Adrenal gland (tissue), 5 donors: ENCODE results near the gene MAX.

ENCODE experiments used
- CTCF ChIP-seq, 6 experiments: fragments of 450-650 bp in 4 of 6; fragments of 200-600 bp in 2 of 6; sonication (generic) in 1 of 6; IDR thresholded peaks; 1 replicate in 5 of 6; 2 replicates in 1 of 6; pipeline versions ENCODE4 v1.5.1 to v1.8.0; 2016 to 2021; ENCODE audit warnings: antibody characterized with exemption in 6 of 6, mild to moderate bottlenecking in 2 of 6, moderate library complexity in 1 of 6
- POLR2A ChIP-seq, 2 donors: fragments of 450-650 bp; IDR thresholded peaks; one replicate each; pipeline ENCODE4 v1.6.1; 2017; ENCODE audit warnings: antibody characterized with exemption in 2 of 2, mild to moderate bottlenecking in 2 of 2, moderate library complexity in 1 of 2
- donor health status: DM: no; HTN: no; CAD: no.

GRCh38 chr14:65107200-65107599, 4.9 kb upstream of the MAX start:
- TF ChIP-seq CTCF (IDR thresholded peaks at IDR 0.05) (no peak), POLR2A (IDR thresholded peaks at IDR 0.05) (no peak)
